8988T (cell line): ENCODE measurements around the gene PREP.
"Not testable (repeated sequence)": the region's sequence is repeated elsewhere in the genome, so short reads cannot be mapped to it uniquely, and the experiment has no call there.

Experiments
- DNase-seq: peaks from one replicate; pipeline ENCODE4 v3.0.0; 2011

PREP gene

DNA sequence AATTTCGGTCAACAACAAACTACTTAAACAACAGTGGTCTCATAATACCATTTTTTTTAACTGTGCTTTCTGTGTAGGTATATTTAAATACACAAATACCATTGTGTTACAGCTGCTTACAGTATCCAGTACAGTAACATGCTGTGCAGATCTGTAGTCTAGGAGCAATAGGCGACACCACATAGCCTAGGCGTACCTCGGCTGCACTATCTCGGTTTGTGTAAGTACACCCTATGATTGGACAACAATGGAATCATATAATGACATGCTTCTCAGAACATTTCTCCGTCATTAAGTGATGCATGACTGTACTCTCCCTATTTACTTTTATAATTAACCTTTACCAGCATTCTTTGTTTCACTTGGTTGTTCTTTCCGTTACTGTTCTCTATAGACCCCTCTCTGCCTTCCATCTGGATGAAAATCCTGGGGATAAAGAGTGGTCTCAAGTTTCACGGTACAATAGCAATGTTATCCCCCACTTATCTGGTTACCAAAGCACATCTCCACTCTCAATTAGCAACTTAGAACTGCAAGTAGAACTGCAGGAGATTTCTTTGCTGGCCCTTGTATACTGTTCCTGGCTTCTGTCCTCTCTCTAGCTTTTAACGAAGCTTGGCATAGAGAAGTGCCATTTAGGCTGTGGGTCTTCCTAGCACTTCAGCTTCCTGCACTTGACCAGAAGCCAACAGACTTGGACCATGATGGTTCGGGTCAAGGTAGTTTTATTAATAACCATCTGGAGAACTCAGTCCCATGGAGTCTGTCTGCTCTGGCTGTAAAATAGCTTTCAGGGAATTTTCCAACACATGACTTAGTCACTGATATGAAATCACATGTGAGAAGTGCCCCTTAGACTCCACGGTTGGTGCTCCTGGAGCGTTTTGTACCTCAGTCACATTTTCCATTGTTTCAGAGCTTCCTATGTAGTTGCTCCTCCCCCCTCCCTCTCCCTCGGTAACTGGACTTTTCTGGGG, 142.7 kb downstream of the PREP start:
- DNase-seq: no peak

DNA sequence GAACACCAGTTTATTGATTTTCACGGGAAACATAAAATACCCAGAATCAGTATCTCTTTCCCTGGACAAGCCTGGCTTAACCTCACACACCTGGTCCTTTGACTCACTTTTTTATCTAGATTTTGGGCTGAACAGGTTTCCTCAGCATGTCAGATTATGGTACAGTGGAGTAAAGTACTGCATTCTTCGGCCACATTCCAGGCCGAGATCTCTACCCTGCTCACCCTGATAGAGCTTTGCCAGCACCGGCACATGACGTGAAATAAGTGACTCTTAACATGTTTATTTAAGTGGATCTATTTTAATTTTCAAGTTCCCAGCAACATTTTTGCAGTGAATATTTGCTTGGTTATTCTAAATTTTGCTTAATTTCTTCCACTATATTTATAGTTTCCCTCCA, 144.1 kb downstream of the PREP start:
- DNase-seq: no peak

DNA sequence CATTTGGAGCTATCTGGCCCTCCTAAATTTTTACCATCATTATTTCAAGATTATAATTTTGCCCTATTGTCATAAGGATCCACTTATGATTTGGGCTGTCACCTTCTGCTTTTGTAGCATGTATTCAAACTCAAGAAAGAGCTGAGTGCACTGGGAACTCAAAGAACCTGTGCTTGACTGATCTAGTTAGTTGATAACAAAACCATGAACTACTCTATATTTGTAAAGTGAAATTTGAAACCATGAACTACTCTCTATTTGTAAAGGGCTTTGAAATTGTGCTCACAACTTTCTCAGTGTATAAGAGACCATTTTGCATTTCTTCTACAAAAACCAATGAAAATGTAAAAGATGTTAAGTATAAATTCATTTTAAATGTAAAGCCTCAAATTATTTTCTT, 145.5 kb downstream of the PREP start:
- DNase-seq: no peak

DNA sequence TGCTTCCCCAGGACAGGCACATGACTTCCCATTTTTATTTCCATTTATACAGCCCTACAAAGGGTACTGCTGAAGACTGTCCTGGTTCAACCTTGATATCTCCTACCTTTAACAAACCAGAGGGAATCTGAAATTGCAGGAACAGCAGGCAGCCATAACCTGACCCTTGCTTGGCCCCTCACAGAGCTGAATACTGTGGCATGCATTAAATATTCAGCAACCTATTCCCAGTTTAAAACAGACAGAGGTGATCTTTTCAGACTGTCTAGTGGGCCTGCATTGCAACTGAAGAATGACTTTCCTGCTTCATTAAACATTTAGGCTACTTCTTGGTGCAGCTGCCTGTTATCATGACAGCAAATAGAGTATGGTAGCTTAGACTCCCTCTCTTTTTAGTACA, 146.3 kb downstream of the PREP start:
- no peak for DNase-seq

DNA sequence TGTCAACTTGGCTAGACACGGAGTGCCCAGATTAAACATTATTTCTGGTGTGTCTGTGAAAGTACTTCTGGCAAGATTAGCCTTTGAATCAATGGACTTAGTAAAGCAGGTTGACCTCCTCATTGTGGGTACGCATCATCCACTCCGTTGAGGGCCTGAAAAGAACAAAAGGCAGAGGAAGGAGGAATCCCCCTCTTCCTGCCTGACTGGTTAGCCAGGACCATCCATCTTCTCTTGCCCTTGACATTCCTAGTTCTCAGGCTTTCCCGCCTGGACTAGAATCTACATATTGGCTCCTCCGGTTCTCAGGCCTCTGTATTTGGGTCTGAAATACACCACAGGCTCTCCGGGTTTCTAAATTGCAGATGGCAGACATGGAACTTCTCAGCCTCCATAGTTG, 149.1 kb downstream of the PREP start:
- DNase-seq: no peak

DNA sequence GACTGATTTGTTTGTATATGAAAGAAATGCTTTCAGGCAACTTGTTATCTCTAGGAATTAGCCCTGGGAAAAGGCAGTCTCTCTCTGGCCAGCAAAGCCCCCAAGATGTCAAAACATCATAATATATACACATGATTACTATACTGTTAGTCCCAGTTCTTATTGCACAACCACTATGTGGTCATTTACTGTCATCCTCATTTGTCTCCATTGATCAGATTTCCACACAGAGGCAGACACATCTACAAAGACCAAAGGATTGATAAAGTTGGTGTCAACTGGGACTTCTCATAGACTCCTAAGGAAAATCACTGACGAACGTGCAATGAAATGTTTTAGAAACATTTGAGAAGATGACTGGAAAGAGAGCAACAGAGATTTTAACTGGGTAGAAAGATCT, 151.2 kb downstream of the PREP start:
- DNase-seq: no peak

DNA sequence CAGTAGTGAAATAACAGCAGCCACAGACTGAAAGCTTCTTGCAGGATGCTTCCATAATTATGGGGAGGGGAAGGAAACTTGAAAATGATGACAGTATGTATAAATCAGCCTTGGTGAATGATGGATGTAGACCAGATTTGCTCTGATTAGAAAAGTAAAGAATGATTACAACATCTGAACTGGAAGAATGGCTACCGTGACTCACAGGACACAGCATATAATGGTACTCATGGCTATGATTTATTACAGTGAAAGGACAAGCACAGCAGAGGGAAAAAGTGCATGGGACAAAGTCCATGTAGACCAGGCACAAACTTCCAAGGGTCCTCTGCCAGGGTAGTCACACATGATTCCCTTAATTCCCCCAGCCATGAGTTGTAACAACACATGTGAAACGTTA, 152.3 kb downstream of the PREP start:
- DNase-seq: no peak

DNA sequence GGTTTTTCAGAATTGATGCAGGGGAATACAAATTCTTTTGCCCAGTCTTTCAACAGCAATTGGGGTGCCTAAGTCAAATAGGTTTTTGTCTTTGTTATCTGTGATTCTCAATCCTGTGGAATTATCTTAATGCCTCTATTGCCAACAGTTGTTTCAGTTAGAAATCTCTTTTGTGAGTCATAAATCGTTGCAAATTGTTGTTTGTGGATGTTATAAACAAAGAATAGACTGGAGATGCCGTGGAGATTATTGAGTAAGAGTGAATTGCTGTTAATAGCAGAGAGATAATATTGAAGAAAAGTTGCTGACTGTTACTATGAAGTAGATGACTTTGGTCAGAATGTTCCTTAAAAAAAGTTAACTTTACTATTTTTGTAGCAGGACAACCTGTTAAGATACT, 159.4 kb downstream of the PREP start:
- no peak for DNase-seq

DNA sequence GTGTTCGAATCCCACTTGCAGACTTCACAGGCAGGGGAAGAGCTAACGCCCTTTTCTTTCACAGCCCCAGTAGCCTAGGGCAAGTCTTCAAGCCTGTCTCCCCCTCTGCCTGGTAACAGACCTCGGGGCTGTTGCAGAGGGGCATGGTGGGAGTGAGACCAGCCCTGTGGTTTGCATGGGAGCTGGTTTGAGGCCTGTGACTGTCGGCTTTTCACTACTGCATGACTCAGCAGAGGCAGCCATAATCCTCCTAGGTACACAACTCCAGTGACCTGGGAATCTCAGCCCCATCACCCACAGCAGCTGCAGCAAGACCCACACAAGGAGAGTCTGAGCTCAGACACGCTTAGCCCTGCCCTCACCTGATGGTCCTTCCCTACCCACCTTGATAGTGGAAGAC, 167.7 kb downstream of the PREP start:
- no peak for DNase-seq

DNA sequence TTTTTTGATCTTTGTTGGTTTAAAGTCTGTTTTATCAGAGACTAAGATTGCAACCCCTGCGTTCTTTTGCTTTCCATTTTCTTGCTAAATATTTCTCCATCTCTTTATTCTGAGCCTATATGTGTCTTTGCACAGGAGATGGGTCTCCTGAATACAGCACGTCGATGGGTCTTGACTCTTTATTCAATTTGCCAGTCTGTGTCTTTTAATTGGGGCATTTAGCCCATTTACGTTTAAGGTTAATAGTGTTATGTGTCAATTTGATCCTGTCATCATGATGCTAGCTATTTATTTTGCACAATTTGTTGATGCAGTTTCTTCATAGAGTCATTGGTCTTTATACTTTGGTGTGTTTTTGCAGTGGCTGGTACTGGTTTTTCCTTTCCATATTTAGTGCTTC, 171.1 kb downstream of the PREP start:
- not testable (repeated sequence) for DNase-seq
